GM19035 (cell line): ENCODE measurements around the gene BBOF1.
A peak's percentile ranks its signal among the peaks of the same experiment; 100 is the strongest.
"Not testable (repeated sequence)": the region's sequence is repeated elsewhere in the genome, so short reads cannot be mapped to it uniquely, and the experiment has no call there.

Source experiments
- ATAC-seq: cut with Tn5 transposase; IDR thresholded peaks from one replicate; pipeline ENCODE4 v1.9.1; 2021; ENCODE audit not compliant: unreplicated experiment

Gene BBOF1

GRCh38 chr14:74018586-74019407 lies at the start of gene BBOF1, which contains the start of gene ENTPD5:
TSS of gene BBOF1 (plus strand) at chr14:74019349. CDS start at chr14:74019479, 130 bp downstream.
TSS of gene ENTPD5 (minus strand) at chr14:74019288. CDS start at chr14:73988102, 31,186 bp downstream.
- peak; percentile 88 for ATAC-seq

- ATAC-seq = no peak
Measured at GRCh38 chr14:73973497-73973896, 45.7 kb upstream of the BBOF1 start.

- no peak for ATAC-seq
Measured at GRCh38 chr14:73976125-73976524, 43.0 kb upstream of the BBOF1 start.

- ATAC-seq = no peak
Measured at GRCh38 chr14:73977896-73978295, 41.3 kb upstream of the BBOF1 start.

- no peak for ATAC-seq
Measured at GRCh38 chr14:73988065-73988464, 31.1 kb upstream of the BBOF1 start.

GRCh38 chr14:73988656-73989055 lies 30.5 kb upstream of the BBOF1 start:
- ATAC-seq = not testable (repeated sequence)

GRCh38 chr14:73991092-73991491 lies 28.1 kb upstream of the BBOF1 start:
- ATAC-seq = no peak

GRCh38 chr14:73994926-73995325 lies 24.2 kb upstream of the BBOF1 start:
- not testable (repeated sequence) for ATAC-seq

GRCh38 chr14:73995977-73996378 lies 23.2 kb upstream of the BBOF1 start:
- ATAC-seq = no peak

GRCh38 chr14:73996731-73997107 lies 22.4 kb upstream of the BBOF1 start:
- ATAC-seq = no peak

- no peak for ATAC-seq
Measured at GRCh38 chr14:73997108-73997943, 21.8 kb upstream of the BBOF1 start.

GRCh38 chr14:73997944-73998447 lies 21.2 kb upstream of the BBOF1 start:
- no peak for ATAC-seq

GRCh38 chr14:73998726-73999125 lies 20.4 kb upstream of the BBOF1 start:
- no peak for ATAC-seq

- ATAC-seq = not testable (repeated sequence)
Measured at GRCh38 chr14:74005664-74006063, 13.5 kb upstream of the BBOF1 start.

GRCh38 chr14:74008843-74009499 lies 10.2 kb upstream of the BBOF1 start:
- ATAC-seq = no peak

GRCh38 chr14:74014299-74014698 lies 4.8 kb upstream of the BBOF1 start:
- no peak for ATAC-seq

- ATAC-seq = no peak
Measured at GRCh38 chr14:74015176-74015575, 4.0 kb upstream of the BBOF1 start.

- no peak for ATAC-seq
Measured at GRCh38 chr14:74015963-74016362, 3.2 kb upstream of the BBOF1 start.

- peak; percentile 8 for ATAC-seq
Measured at GRCh38 chr14:74018174-74018585, 969 bp upstream of the BBOF1 start.

- no peak for ATAC-seq
Measured at GRCh38 chr14:74019408-74020137, 424 bp downstream of the BBOF1 start.
